ENCODE data around the gene LUZP1. TPM values are rescaled to one million over a fixed set of nuclear protein-coding genes. Genes with fewer than 3 reads are reported as not detected.

LUZP1 gene
- total RNA-seq, 4 donors from 2014 or later: 22.3 to 38.4 (median 30.3) TPM

DNA sequence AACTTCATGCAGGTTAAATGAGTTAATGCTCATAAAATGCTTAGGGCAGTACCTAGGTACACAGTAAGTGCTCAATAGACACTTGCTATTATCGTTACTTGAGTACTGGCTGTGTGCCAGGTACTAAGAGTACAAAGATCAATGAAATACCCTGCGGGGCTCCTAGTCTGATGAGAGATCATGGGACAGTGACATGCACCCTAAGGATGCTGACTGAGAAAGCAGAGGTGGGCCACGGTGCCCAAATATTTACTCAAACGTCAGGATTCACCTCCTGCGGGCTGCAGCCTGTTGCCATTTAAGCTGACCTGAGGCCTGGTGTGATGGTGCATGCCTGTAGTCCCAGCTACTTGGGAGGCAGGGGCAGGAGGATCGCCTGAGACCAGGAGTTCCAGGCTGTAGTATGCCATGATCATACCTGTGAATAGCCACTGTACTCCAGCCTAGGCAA lies 19.8 kb upstream of the LUZP1 start:
- H3K9me3 ChIP-seq: no peaks in the 10 kb centered on the region
- no peak overlapping the region for H3K27ac ChIP-seq
- TF ChIP-seq POLR2AphosphoS5 (IDR thresholded peaks at IDR 0.05): no peak
- no peak for TF ChIP-seq POLR2A (IDR thresholded peaks at IDR 0.05)
- TF ChIP-seq, protein P1, sequence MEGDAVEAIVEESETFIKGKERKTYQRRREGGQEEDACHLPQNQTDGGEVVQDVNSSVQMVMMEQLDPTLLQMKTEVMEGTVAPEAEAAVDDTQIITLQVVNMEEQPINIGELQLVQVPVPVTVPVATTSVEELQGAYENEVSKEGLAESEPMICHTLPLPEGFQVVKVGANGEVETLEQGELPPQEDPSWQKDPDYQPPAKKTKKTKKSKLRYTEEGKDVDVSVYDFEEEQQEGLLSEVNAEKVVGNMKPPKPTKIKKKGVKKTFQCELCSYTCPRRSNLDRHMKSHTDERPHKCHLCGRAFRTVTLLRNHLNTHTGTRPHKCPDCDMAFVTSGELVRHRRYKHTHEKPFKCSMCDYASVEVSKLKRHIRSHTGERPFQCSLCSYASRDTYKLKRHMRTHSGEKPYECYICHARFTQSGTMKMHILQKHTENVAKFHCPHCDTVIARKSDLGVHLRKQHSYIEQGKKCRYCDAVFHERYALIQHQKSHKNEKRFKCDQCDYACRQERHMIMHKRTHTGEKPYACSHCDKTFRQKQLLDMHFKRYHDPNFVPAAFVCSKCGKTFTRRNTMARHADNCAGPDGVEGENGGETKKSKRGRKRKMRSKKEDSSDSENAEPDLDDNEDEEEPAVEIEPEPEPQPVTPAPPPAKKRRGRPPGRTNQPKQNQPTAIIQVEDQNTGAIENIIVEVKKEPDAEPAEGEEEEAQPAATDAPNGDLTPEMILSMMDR (IDR thresholded peaks at IDR 0.05): no peak
- TF ChIP-seq EP300 (IDR thresholded peaks at IDR 0.05): no peak
- H3K4me1 ChIP-seq: peaks cover 0 to 8% (median 4%) of the 10 kb centered on the region in 3 donors
- WGBS, 2 donors (ENCODE audit: low coverage in 1 of 2): 37 to 44% methylated on average over 2 to 6 of the region's 6 CpGs
- H3K27me3 ChIP-seq: no peaks in the 10 kb centered on the region
- no peak for ATAC-seq
- H3K4me3 ChIP-seq: no peak overlapping the region
- H3K36me3 ChIP-seq: no peaks in the 10 kb centered on the region

GRCh38 chr1:23187637-23188036 lies 19.0 kb upstream of the LUZP1 start:
- Histone ChIP-seq H3K27ac (no peak overlapping the region), H3K4me1 (peaks cover 0 to 8% (median 4%) of the 10 kb centered on the region in 3 donors), H3K9me3 (no peaks in the 10 kb centered on the region), H3K4me3 (no peak overlapping the region), H3K27me3 (no peaks in the 10 kb centered on the region), H3K36me3 (no peaks in the 10 kb centered on the region)
- ATAC-seq: no peak
- TF ChIP-seq POLR2A (IDR thresholded peaks at IDR 0.05) (no peak), POLR2AphosphoS5 (IDR thresholded peaks at IDR 0.05) (no peak), EP300 (IDR thresholded peaks at IDR 0.05) (no peak)
- TF ChIP-seq, protein P1 (IDR thresholded peaks at IDR 0.05): no peak
- 68 to 93% methylated on average over 2 to 3 of the region's 5 CpGs for WGBS, 2 donors (ENCODE audit: low coverage in 1 of 2)

DNA sequence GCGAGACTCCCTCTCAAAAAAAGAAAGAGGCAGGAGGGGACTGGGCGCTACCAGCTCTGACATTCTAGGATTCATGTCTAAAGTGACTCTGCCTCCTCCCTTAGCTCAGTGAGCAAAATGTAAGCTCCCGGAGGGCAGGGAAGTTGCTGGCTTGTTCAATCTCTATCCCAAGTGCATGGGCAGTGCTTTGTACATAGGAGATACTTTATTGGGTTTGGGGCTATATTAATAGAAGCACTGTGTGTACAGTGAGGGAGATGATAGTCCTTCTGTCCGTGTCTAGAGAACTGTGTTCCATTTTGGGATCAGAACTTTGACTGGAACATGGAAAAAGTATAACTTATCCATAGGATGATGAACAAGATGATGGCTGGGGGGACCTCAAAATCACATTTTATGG lies 16.7 kb upstream of the LUZP1 start:
- no peak overlapping the region for H3K27ac ChIP-seq
- no peaks in the 10 kb centered on the region for H3K27me3 ChIP-seq
- whole genome bisulfite sequencing, 2 donors (ENCODE audit: low coverage in 1 of 2): 54 to 63% methylated on average over 1 to 3 of the region's 4 CpGs
- H3K4me1 ChIP-seq: peaks cover 0 to 8% (median 4%) of the 10 kb centered on the region in 3 donors
- H3K36me3 ChIP-seq: no peaks in the 10 kb centered on the region
- no peak for TF ChIP-seq POLR2AphosphoS5 (IDR thresholded peaks at IDR 0.05)
- TF ChIP-seq, protein P1 (IDR thresholded peaks at IDR 0.05): no peak
- TF ChIP-seq EP300 (IDR thresholded peaks at IDR 0.05): no peak
- no peak for TF ChIP-seq POLR2A (IDR thresholded peaks at IDR 0.05)
- no peak for ATAC-seq
- no peak overlapping the region for H3K4me3 ChIP-seq
- no peaks in the 10 kb centered on the region for H3K9me3 ChIP-seq

DNA sequence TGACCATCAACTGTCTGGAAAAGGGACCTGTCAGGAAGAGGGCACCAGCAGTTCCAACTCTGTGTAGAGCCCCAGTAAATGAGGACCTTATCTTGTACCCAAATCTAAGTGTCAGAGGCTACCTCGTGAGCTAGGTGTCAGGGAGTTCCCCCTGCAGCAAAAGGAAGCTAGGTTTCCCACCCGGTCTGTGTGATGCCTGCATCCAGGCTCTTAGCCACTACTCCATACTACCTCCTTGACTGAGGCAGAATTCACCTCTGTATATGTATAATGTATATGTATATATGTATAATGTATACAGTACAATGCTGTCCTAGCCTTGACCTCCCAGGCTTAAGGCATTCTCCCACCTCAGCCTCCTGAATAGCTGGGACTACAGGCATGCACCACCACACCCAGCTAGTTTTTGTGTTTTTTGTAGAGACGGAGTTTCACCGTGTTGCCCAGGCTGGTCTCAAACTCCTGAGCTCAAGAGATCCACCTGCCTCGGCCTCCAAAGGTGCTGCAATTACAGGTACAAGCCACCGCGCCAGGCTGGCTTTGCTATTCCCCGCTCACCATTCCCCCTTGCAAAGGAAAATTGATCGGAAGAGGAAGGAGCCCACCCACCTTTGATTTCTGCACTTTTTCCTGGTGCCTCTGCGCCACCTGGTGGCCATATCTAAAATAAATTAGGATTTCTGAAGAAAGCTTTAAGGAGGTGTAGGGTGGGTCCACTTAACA lies 15.7 kb upstream of the LUZP1 start:
- peak overlapping the region in 1 of 2 donors; percentile 43 for H3K4me3 ChIP-seq
- H3K4me1 ChIP-seq: peaks cover 0 to 8% (median 4%) of the 10 kb centered on the region in 3 donors
- WGBS, 2 donors (ENCODE audit: low coverage in 1 of 2): 10 to 27% methylated on average over 4 to 6 of the region's 10 CpGs
- H3K36me3 ChIP-seq: no peaks in the 10 kb centered on the region
- H3K9me3 ChIP-seq: no peaks in the 10 kb centered on the region
- H3K27me3 ChIP-seq: no peaks in the 10 kb centered on the region
- ATAC-seq: no peak
- no peak for TF ChIP-seq EP300 (IDR thresholded peaks at IDR 0.05)
- TF ChIP-seq, protein P1 (IDR thresholded peaks at IDR 0.05): peak in 3 of 4 experiments; percentile 82 to 91 (median 84)
- no peak overlapping the region for H3K27ac ChIP-seq

DNA sequence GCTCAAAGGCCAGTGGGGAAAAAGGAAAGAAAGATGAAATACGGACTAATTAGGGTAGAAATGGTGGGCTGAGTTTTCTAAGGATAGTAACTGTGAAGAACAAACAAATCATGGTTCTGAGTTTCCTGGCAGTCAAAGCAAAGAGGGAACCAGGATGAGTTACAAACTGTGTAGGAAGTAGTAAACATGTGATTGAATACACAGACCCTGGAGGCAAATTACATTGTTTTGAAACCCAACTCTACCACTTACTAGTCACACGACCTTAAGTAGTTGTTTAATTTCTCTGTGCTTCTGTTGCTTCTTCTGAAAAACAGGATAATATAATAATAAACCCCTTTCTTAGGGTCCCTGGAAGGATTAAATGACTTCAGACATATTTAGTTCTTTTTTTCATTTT lies 11.2 kb upstream of the LUZP1 start:
- no peaks in the 10 kb centered on the region for H3K36me3 ChIP-seq
- H3K9me3 ChIP-seq: no peaks in the 10 kb centered on the region
- TF ChIP-seq POLR2A (IDR thresholded peaks at IDR 0.05) (no peak), POLR2AphosphoS5 (IDR thresholded peaks at IDR 0.05) (no peak), EP300 (IDR thresholded peaks at IDR 0.05) (no peak)
- TF ChIP-seq, protein P1 (IDR thresholded peaks at IDR 0.05): no peak
- no peak for ATAC-seq
- WGBS, 2 donors (ENCODE audit: low coverage in 1 of 2): 79 to 83% methylated on average over 1 to 2 of the region's 2 CpGs
- H3K4me1 ChIP-seq: peaks cover 0 to 47% (median 16%) of the 10 kb centered on the region in 3 donors
- no peaks in the 10 kb centered on the region for H3K27me3 ChIP-seq
- no peak overlapping the region for H3K4me3 ChIP-seq
- no peak overlapping the region for H3K27ac ChIP-seq

Measured in gastroesophageal sphincter (tissue), 4 donors.